Testis (tissue), 3 donors: ENCODE data around the gene EEIG1. TPM values are rescaled to one million over a fixed set of nuclear protein-coding genes. Genes with fewer than 3 reads are reported as not detected.

Source experiments
- DNase-seq: peaks from one replicate; pipeline ENCODE4 v3.0.0-alpha.2; 2019
- H3K27ac ChIP-seq, 2 donors: fragments of 200-600 bp; sonication (generic); one replicate each; pipeline ENCODE4 v1.5.1; 2019
- H3K27me3 ChIP-seq: fragments of 200-600 bp; sonication (generic); one replicate; pipeline ENCODE4 v1.5.1; 2019
- H3K36me3 ChIP-seq: fragments of 200-600 bp; sonication (generic); one replicate; pipeline ENCODE4 v1.5.1; 2017; ENCODE audit warnings: low read depth; ENCODE audit errors: missing control alignments
- H3K4me1 ChIP-seq: fragments of 200-600 bp; sonication (generic); one replicate; pipeline ENCODE4 v1.5.1; 2019
- H3K4me3 ChIP-seq, 2 donors: fragments of 200-600 bp; sonication (generic); one replicate each; pipeline ENCODE4 v1.5.1; 2017 to 2019
- H3K9me3 ChIP-seq: fragments of 200-600 bp; sonication (generic); one replicate; pipeline ENCODE4 v1.5.1; 2017
- POLR2A ChIP-seq: fragments of 450-650 bp; IDR thresholded peaks from one replicate; pipeline ENCODE4 v1.6.1; 2017; ENCODE audit warnings: antibody characterized with exemption, mild to moderate bottlenecking, moderate library complexity
- WGBS, 2 donors: methylation state at CpG; one replicate each; pipeline ENCODE4 v1.1.5; 2018; 5-methylcytosine and 5-hydroxymethylcytosine counted together
- intact Hi-C: fragments of 100-400 bp; cut with DNase I; formaldehyde crosslinking; loops from one replicate; pipeline ENCODE4 v1.15.1; 2023; ENCODE audit warnings: low total_unique reads
- polyA plus RNA-seq: library from polyadenylated mRNA; stranded (reverse); fragments of 350-450 nt; fragmentation: Illumina TruSeq; extraction: RNeasy Lipid Tissue Mini Kit (QIAGEN cat#74804); gene quantifications from one replicate; pipeline ENCODE4 v1.2.3, GENCODE V29; 2014; ENCODE audit warnings: low read depth, low replicate concordance; ENCODE audit not compliant: insufficient read depth
- total RNA-seq, 2 donors: library from RNA; depleted of rRNA; stranded (reverse); fragments of >200 nt; gene quantifications; one replicate each; pipeline ENCODE4 v1.2.3, GENCODE V29; 2016
- TF ChIP-seq, protein P1 (sequence below), 3 experiments: fragments of 450-650 bp in 2 of 3; fragments of 200-600 bp in 1 of 3; sonication (generic) in 1 of 3; IDR thresholded peaks; one replicate each; pipeline ENCODE4 v1.5.1; 2016 to 2019; ENCODE audit warnings: antibody characterized with exemption in 3 of 3, mild to moderate bottlenecking in 2 of 3, moderate library complexity in 1 of 3

The EEIG1 gene
- total and polyA plus RNA-seq, 3 donors from 2014 or later = 75.7 to 129 (median 119) TPM

- H3K27ac ChIP-seq = peak overlapping the region; percentile 8 to 48
- WGBS, 2 donors = 88 to 91% methylated on average over 2 of the region's 2 CpGs
- no peak overlapping the region for H3K4me3 ChIP-seq
- DNase-seq = no peak
- no peaks in the 10 kb centered on the region for H3K36me3 ChIP-seq
- no peaks in the 10 kb centered on the region for H3K9me3 ChIP-seq
- intact Hi-C loops = no loop called here
- no peaks in the 10 kb centered on the region for H3K27me3 ChIP-seq
- peaks cover 55% of the 10 kb centered on the region for H3K4me1 ChIP-seq
- TF ChIP-seq POLR2A = no peak
- TF ChIP-seq, protein P1, sequence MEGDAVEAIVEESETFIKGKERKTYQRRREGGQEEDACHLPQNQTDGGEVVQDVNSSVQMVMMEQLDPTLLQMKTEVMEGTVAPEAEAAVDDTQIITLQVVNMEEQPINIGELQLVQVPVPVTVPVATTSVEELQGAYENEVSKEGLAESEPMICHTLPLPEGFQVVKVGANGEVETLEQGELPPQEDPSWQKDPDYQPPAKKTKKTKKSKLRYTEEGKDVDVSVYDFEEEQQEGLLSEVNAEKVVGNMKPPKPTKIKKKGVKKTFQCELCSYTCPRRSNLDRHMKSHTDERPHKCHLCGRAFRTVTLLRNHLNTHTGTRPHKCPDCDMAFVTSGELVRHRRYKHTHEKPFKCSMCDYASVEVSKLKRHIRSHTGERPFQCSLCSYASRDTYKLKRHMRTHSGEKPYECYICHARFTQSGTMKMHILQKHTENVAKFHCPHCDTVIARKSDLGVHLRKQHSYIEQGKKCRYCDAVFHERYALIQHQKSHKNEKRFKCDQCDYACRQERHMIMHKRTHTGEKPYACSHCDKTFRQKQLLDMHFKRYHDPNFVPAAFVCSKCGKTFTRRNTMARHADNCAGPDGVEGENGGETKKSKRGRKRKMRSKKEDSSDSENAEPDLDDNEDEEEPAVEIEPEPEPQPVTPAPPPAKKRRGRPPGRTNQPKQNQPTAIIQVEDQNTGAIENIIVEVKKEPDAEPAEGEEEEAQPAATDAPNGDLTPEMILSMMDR (IDR thresholded peaks at IDR 0.05) = no peak
Measured at GRCh38 chr9:127959841-127960409, 20.9 kb downstream of the EEIG1 start.

DNA sequence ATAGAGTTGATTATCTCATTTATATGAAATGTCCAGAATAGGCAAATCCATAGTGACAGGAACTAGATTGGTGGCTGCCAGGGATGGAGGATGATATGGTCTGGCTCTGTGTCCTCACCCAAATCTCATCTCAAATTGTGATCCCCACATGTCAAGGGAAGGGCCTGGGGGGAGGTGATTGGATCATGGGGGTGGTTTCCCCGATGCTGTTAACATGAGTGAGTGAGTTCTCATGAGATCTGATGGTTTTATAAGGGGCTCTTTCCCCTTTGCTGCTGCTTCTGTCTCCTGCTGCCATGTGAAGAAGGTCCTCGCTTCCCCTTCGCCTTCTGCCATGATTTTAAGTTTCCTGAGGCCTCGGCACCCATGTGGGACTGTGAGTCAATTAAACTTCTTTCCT lies 21.4 kb downstream of the EEIG1 start:
- intact Hi-C loops = no loop called here
- no peaks in the 10 kb centered on the region for H3K9me3 ChIP-seq
- DNase-seq = no peak
- TF ChIP-seq, protein P1 (IDR thresholded peaks at IDR 0.05) = no peak
- TF ChIP-seq POLR2A = no peak
- WGBS, 2 donors = 90 to 91% methylated on average over 4 of the region's 4 CpGs
- peaks cover 55% of the 10 kb centered on the region for H3K4me1 ChIP-seq
- H3K27ac ChIP-seq = no peak overlapping the region
- no peak overlapping the region for H3K4me3 ChIP-seq
- no peaks in the 10 kb centered on the region for H3K27me3 ChIP-seq
- H3K36me3 ChIP-seq = no peaks in the 10 kb centered on the region

GRCh38 chr9:127958728-127959127 lies 22.1 kb downstream of the EEIG1 start:
- Histone ChIP-seq H3K36me3 (no peaks in the 10 kb centered on the region), H3K27ac (no peak overlapping the region), H3K9me3 (no peaks in the 10 kb centered on the region), H3K4me1 (peaks cover 55% of the 10 kb centered on the region), H3K4me3 (no peak overlapping the region), H3K27me3 (no peaks in the 10 kb centered on the region)
- TF ChIP-seq, protein P1 (IDR thresholded peaks at IDR 0.05) = no peak
- TF ChIP-seq POLR2A = no peak
- intact Hi-C loops = no loop called here
- no peak for DNase-seq
- 97 to 100% methylated on average over 1 of the region's 1 CpG for WGBS, 2 donors

DNA sequence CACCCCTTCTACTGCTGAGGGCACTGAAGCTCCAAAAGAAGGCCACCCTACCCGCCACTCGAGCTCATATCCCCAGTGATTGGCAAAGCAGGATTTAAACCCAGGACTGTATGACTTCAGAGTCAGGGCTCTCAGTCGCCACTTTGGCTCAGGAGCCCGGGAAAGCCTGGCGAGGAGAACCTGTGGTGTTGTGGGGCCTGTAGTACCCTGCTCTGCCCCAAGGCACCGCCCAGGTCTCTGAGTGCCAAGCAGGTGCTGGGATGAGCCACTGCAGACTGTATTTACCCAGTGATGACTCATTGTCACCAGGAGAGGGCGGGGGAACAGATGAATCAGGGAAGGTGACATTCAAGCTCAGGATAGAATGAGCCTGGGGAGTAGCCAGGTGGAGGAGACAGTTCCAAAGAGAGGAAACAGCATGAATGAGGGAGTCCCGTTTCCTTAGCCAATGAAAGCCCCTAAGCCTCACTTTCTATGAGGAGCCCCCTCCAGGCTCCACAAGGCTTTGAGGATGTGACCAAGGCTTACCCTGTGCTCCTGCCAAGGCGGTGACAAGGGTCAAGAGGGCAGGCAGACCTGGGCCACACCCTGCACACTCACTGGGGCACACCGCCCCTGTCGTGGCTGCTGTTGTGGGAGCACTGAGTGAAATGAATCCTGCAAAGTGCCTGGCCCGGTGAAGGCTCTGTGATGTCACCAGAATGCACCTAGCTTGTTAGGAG lies 25.3 kb downstream of the EEIG1 start:
- WGBS, 2 donors = 68 to 76% methylated on average over 10 to 12 of the region's 12 CpGs
- Histone ChIP-seq H3K27ac (peak overlapping the region; percentile 2 to 12), H3K36me3 (no peaks in the 10 kb centered on the region), H3K4me3 (no peak overlapping the region), H3K27me3 (no peaks in the 10 kb centered on the region), H3K9me3 (no peaks in the 10 kb centered on the region), H3K4me1 (peaks cover 50% of the 10 kb centered on the region)
- intact Hi-C loops = no loop called here
- peak; percentile 63 for DNase-seq
- TF ChIP-seq, protein P1 (IDR thresholded peaks at IDR 0.05) = peak in 2 of 3 experiments; percentile 20 to 43
- TF ChIP-seq POLR2A = no peak
